A673 (cell line): ENCODE results near the gene STAB2. TPM values are rescaled to one million over a fixed set of nuclear protein-coding genes. Genes with fewer than 3 reads are reported as not detected.

Source experiments
- BruUV-seq: library from RNA; stranded (reverse); fragments of 400-500 nt; replicated peaks from 2 replicates; lab custom pipeline; 2021; lab: Mats Ljungman, UMichigan
- CTCF ChIA-PET: fragments of 300-600 bp; sonication (Branson Sonifier 250); formaldehyde crosslinking; loops from one replicate; lab custom pipeline; 2022; ENCODE audit warnings: antibody characterized with exemption; lab: Charles Lee
- POLR2A ChIA-PET: fragments of 300-600 bp; sonication (Branson Sonifier 250); formaldehyde crosslinking; loops from one replicate; lab custom pipeline; 2022; ENCODE audit warnings: antibody characterized with exemption; ENCODE audit not compliant: low non-redundant PET; lab: Charles Lee
- DNase-seq: peaks from one replicate; pipeline ENCODE4 v3.0.0-alpha.2; 2015; ENCODE audit warnings: low spot score
- H3K27ac ChIP-seq: fragments of 200-600 bp; sonication (generic); 2 replicates; pipeline ENCODE4 v1.5.1; 2016; ENCODE audit warnings: mixed run types, low read depth, mild to moderate bottlenecking, mixed read lengths, antibody characterized with exemption, low read length; ENCODE audit not compliant: poor library complexity, severe bottlenecking
- H3K27me3 ChIP-seq: fragments of 200-600 bp; sonication (generic); replicated peaks from 2 replicates; pipeline ENCODE4 v1.6.1; 2017; ENCODE audit warnings: mixed run types, low read depth, mild to moderate bottlenecking, mixed read lengths, antibody characterized with exemption, low read length; ENCODE audit not compliant: insufficient read depth, poor library complexity
- H3K36me3 ChIP-seq: fragments of 200-600 bp; sonication (generic); 2 replicates; pipeline ENCODE4 v1.6.1; 2016; ENCODE audit warnings: mixed run types, mild to moderate bottlenecking, mixed read lengths, antibody characterized with exemption, low read length; ENCODE audit not compliant: insufficient read depth, poor library complexity, severe bottlenecking
- H3K4me1 ChIP-seq: fragments of 200-600 bp; sonication (generic); 2 replicates; pipeline ENCODE4 v1.6.1; 2017; ENCODE audit warnings: mixed run types, mild to moderate bottlenecking, mixed read lengths, antibody characterized with exemption, low read length; ENCODE audit not compliant: insufficient read depth, poor library complexity, severe bottlenecking
- H3K4me3 ChIP-seq: fragments of 200-600 bp; sonication (generic); 2 replicates; pipeline ENCODE4 v1.5.1; 2016; ENCODE audit warnings: low read depth, mixed run types, mild to moderate bottlenecking, mixed read lengths, low read length; ENCODE audit not compliant: poor library complexity, severe bottlenecking
- H3K9me3 ChIP-seq: fragments of 200-600 bp; sonication (generic); 2 replicates; pipeline ENCODE4 v1.6.1; 2016; ENCODE audit warnings: mixed run types, low read depth, mild to moderate bottlenecking, mixed read lengths, antibody characterized with exemption, low read length; ENCODE audit not compliant: poor library complexity, severe bottlenecking
- CTCF ChIP-seq: fragments of 300-800, 200-600 bp; sonication (generic); conservative IDR thresholded peaks from 2 replicates; pipeline ENCODE4 v1.5.1; 2017; ENCODE audit warnings: low read depth, mild to moderate bottlenecking, antibody characterized with exemption, low read length, moderate library complexity, mixed read lengths
- EZH2 ChIP-seq: fragments of 200-600 bp; sonication (generic); IDR thresholded peaks from 2 replicates; pipeline ENCODE4 v1.6.1; 2017; ENCODE audit warnings: borderline replicate concordance, low read depth, mild to moderate bottlenecking, mixed read lengths, antibody characterized with exemption, low read length; ENCODE audit not compliant: poor library complexity, severe bottlenecking
- intact Hi-C: fragments of 100-400 bp; cut with micrococcal nuclease; formaldehyde crosslinking; loops from one replicate; pipeline ENCODE4 v1.10.0; 2022; ENCODE audit not compliant: unreplicated experiment
- total RNA-seq: library from RNA; stranded (reverse); gene quantifications from 2 replicates; pipeline ENCODE4 v1.2.3, GENCODE V29; 2021

STAB2 gene
- total RNA-seq, 1 experiment from 2014 or later: not detected

- ChIA-PET POLR2A (no interaction called here), CTCF (no interaction called here)
- no peak for TF ChIP-seq CTCF
- TF ChIP-seq EZH2: no peak
- intact Hi-C loops: no loop called here
- Histone ChIP-seq H3K9me3 (peaks cover 3% of the 10 kb centered on the region), H3K4me3 (no peak overlapping the region), H3K27ac (no peak overlapping the region), H3K36me3 (no peaks in the 10 kb centered on the region), H3K4me1 (no peaks in the 10 kb centered on the region), H3K27me3 (peaks cover 18% of the 10 kb centered on the region)
- no TSS peak for BruUV-seq
- DNase-seq: no peak
Measured at GRCh38 chr12:103560604-103561101, 26.4 kb upstream of the STAB2 start.

- Histone ChIP-seq H3K4me3 (no peak overlapping the region), H3K27me3 (peaks cover 15% of the 10 kb centered on the region), H3K27ac (no peak overlapping the region), H3K9me3 (peaks cover 8% of the 10 kb centered on the region), H3K4me1 (no peaks in the 10 kb centered on the region), H3K36me3 (no peaks in the 10 kb centered on the region)
- ChIA-PET CTCF (no interaction called here), POLR2A (no interaction called here)
- no TSS peak for BruUV-seq
- no peak for TF ChIP-seq EZH2
- TF ChIP-seq CTCF: no peak
- intact Hi-C loops: no loop called here
- no peak for DNase-seq
Measured at GRCh38 chr12:103561174-103561573, 25.9 kb upstream of the STAB2 start.

GRCh38 chr12:103566398-103566797 is 20.7 kb upstream of the STAB2 start:
- Histone ChIP-seq H3K9me3 (peaks cover 17% of the 10 kb centered on the region), H3K4me1 (no peaks in the 10 kb centered on the region), H3K36me3 (no peaks in the 10 kb centered on the region), H3K27ac (no peak overlapping the region), H3K4me3 (no peak overlapping the region), H3K27me3 (peaks cover 37% of the 10 kb centered on the region)
- no peak for TF ChIP-seq EZH2
- TF ChIP-seq CTCF: no peak
- intact Hi-C loops: no loop called here
- ChIA-PET CTCF (interaction anchor here (1.7 kb wide), 1 partner anchor 9 kb away, joined by 6 read pairs; no protein-coding TSS in a partner anchor), POLR2A (no interaction called here)
- DNase-seq: no peak
- BruUV-seq: no TSS peak
